CD4-positive, alpha-beta T cell (primary cell): ENCODE measurements around the gene UNC79. TPM values are rescaled to one million over a fixed set of nuclear protein-coding genes. Genes with fewer than 3 reads are reported as not detected.

Experiments used
- ATAC-seq: fragments of 200-7000 bp; cut with Tn5 transposase; one replicate; pipeline ENCODE4 v1.10.0; 2022; ENCODE audit warnings: mild to moderate bottlenecking; ENCODE audit not compliant: poor library complexity
- CTCF ChIA-PET: fragments of 350-600 bp; sonication (Branson Sonifier 250); formaldehyde crosslinking; loops from one replicate; lab custom pipeline; 2021; ENCODE audit warnings: antibody characterized with exemption, inconsistent platforms; lab: Charles Lee
- POLR2A ChIA-PET: fragments of 350-600 bp; sonication (Branson Sonifier 250); formaldehyde crosslinking; loops from one replicate; lab custom pipeline; 2021; ENCODE audit warnings: antibody characterized with exemption, inconsistent platforms; lab: Charles Lee
- DNase-seq, 14 experiments: peaks; one replicate each; pipeline ENCODE4 v3.0.0-alpha.2; 2013 to 2020; ENCODE audit warnings: mixed read lengths in 2 of 14
- H3K27ac ChIP-seq, 2 donors: one replicate each; pipeline versions ENCODE4 v1.5.1 to v1.7.0; 2013; ENCODE audit warnings: low read length in 2 of 2, low read depth in 1 of 2, mild to moderate bottlenecking in 1 of 2
- H3K27me3 ChIP-seq, 2 experiments: 1 replicate in 1 of 2; 2 replicates in 1 of 2; pipeline versions ENCODE4 v1.6.1 to v1.7.0; 2013; ENCODE audit warnings: low read length in 2 of 2, control low read depth in 1 of 2, mild to moderate bottlenecking in 1 of 2, moderate library complexity in 1 of 2; ENCODE audit not compliant: insufficient read depth in 2 of 2, control insufficient read depth in 1 of 2
- H3K36me3 ChIP-seq: one replicate; pipeline ENCODE4 v1.6.1; 2013; ENCODE audit warnings: low read length, control low read depth; ENCODE audit not compliant: insufficient read depth
- H3K4me1 ChIP-seq: one replicate; pipeline ENCODE4 v1.6.1; 2013; ENCODE audit warnings: low read length, control low read depth; ENCODE audit not compliant: insufficient read depth
- H3K4me3 ChIP-seq: one replicate; pipeline ENCODE4 v1.5.1; 2013; ENCODE audit warnings: mild to moderate bottlenecking, low read length, moderate library complexity
- H3K9me3 ChIP-seq, 2 experiments: 1 replicate in 1 of 2; 2 replicates in 1 of 2; pipeline versions ENCODE4 v1.6.1 to v1.7.0; 2013; ENCODE audit warnings: low read length in 2 of 2, mild to moderate bottlenecking in 2 of 2, control low read depth in 1 of 2, moderate library complexity in 1 of 2; ENCODE audit not compliant: control insufficient read depth in 1 of 2, insufficient read depth in 1 of 2
- H3K27ac Mint-ChIP-seq: one replicate; pipeline ENCODE4 v1.8.0; 2020; ENCODE audit warnings: mixed read lengths
- H3K27me3 Mint-ChIP-seq: one replicate; pipeline ENCODE4 v1.8.0; 2021; ENCODE audit warnings: mixed read lengths
- H3K36me3 Mint-ChIP-seq: one replicate; pipeline ENCODE4 v1.8.0; 2021; ENCODE audit warnings: low read depth, mixed read lengths
- H3K4me1 Mint-ChIP-seq: one replicate; pipeline ENCODE4 v1.8.0; 2021; ENCODE audit warnings: low read depth, mixed read lengths
- H3K4me3 Mint-ChIP-seq: one replicate; pipeline ENCODE4 v1.8.0; 2020; ENCODE audit warnings: mild to moderate bottlenecking, mixed read lengths
- H3K9me3 Mint-ChIP-seq: one replicate; pipeline ENCODE4 v1.8.0; 2020; ENCODE audit warnings: mixed read lengths
- CTCF ChIP-seq: fragments of 200-600 bp; IDR thresholded peaks from one replicate; pipeline ENCODE4 v1.8.0; 2022; ENCODE audit warnings: antibody characterized with exemption, mild to moderate bottlenecking
- intact Hi-C, 2 experiments: fragments of 100-400 bp; cut with DNase I in 1 of 2; cut with micrococcal nuclease in 1 of 2; formaldehyde crosslinking; loops; one replicate each; pipeline versions ENCODE4 v1.15.1 to v1.9.0; 2023 to 2025; cut with DNase I, micrococcal nuclease
- total RNA-seq, 174 experiments: library from RNA in 2 of 174; stranded (reverse) in 2 of 174; gene quantifications; one replicate each; pipeline ENCODE4 v1.2.3 and lab custom pipeline; 2021 to 2026

UNC79 gene
- total RNA-seq, 2 experiments from 2014 or later: not detected

- no peak overlapping the region for H3K4me3 Mint-ChIP-seq
- intact Hi-C loops: no loop called here
- CTCF ChIA-PET: interaction anchor here (1.0 kb wide), 1 partner anchor 9 kb away, joined by 3 read pairs; no protein-coding TSS in a partner anchor
Measured at GRCh38 chr14:93571275-93571674, 140.5 kb downstream of the UNC79 start.

DNA sequence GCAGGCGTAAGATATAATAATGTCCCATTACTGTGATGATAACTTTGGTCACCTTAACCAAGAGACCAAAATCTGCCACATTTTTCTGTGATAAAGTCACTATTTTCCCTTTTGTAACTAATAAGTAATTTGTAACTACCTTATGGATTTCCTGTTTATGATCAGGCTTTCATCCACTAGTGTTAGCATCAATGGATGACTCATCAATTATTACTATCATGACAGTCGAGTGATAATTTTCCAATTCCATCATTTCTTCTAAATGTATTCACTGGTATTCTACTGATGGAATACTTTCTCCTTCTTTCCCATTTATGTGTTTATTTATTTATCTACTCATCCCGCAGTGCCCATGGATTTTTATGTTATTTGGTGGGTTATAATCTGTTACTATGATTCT is 148.4 kb downstream of the UNC79 start:
- ATAC-seq: no peak
- CTCF ChIA-PET: no interaction called here

More at GRCh38 chr14:93571275-93571674, 140.5 kb downstream of the UNC79 start:
- Histone ChIP-seq H3K9me3 (no peaks in the 10 kb centered on the region), H3K27ac (no peak overlapping the region), H3K4me1 (no peaks in the 10 kb centered on the region), H3K27me3 (peaks cover 0 to 6% of the 10 kb centered on the region in 2 experiments), H3K36me3 (no peaks in the 10 kb centered on the region), H3K4me3 (no peak overlapping the region)
- Mint-ChIP-seq H3K27me3 (peaks cover 19% of the 10 kb centered on the region), H3K9me3 (no peaks in the 10 kb centered on the region), H3K27ac (no peak overlapping the region), H3K36me3 (no peaks in the 10 kb centered on the region), H3K4me1 (no peaks in the 10 kb centered on the region)
- no peak for TF ChIP-seq CTCF
- no peak for DNase-seq
- ATAC-seq: no peak
- POLR2A ChIA-PET: no interaction called here

DNA sequence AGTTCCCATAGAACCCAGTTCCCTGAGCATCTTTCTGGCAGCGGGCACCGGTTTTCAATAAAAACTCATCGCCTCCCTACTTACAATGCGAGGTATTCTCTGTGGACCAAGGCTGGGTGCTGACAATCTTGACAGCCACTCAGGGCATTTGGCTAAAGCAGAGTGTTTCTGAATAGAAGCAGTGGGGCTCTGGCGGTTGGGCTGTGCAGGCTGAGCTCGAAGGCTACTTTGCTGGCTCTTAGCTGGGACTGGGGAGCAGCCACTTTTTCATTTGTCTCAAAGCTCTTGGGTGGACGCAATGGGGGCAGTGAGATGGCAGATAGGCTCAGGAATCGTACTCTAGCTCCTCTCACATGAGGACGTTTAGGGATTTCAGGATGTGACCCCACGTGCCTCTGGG is 151.8 kb downstream of the UNC79 start:
- no peak for DNase-seq
- Mint-ChIP-seq H3K4me1 (no peaks in the 10 kb centered on the region), H3K27ac (no peak overlapping the region), H3K4me3 (no peak overlapping the region), H3K9me3 (no peaks in the 10 kb centered on the region), H3K27me3 (peaks cover 29% of the 10 kb centered on the region), H3K36me3 (no peaks in the 10 kb centered on the region)
- no peaks in the 10 kb centered on the region for H3K9me3 ChIP-seq
- intact Hi-C loops: no loop called here
- H3K36me3 ChIP-seq: no peaks in the 10 kb centered on the region
- ATAC-seq: no peak
- POLR2A ChIA-PET: no interaction called here
- H3K27ac ChIP-seq: no peak overlapping the region
- TF ChIP-seq CTCF: no peak
- CTCF ChIA-PET: no interaction called here
- H3K4me3 ChIP-seq: no peak overlapping the region
- H3K27me3 ChIP-seq: peaks cover 0 to 4% of the 10 kb centered on the region in 2 experiments
- H3K4me1 ChIP-seq: no peaks in the 10 kb centered on the region

More for the DNA sequence above, 148.4 kb downstream of the UNC79 start:
- Histone ChIP-seq H3K27me3 (peaks cover 0 to 2% of the 10 kb centered on the region in 2 experiments), H3K4me1 (no peaks in the 10 kb centered on the region), H3K36me3 (no peaks in the 10 kb centered on the region), H3K9me3 (no peaks in the 10 kb centered on the region), H3K27ac (no peak overlapping the region), H3K4me3 (no peak overlapping the region)
- no peaks in the 10 kb centered on the region for H3K4me1 Mint-ChIP-seq
- no peaks in the 10 kb centered on the region for H3K36me3 Mint-ChIP-seq
- no peaks in the 10 kb centered on the region for H3K9me3 Mint-ChIP-seq
- peaks cover 21% of the 10 kb centered on the region for H3K27me3 Mint-ChIP-seq
- no peak for TF ChIP-seq CTCF
- DNase-seq: no peak
- no peak overlapping the region for H3K27ac Mint-ChIP-seq
- intact Hi-C loops: no loop called here
- H3K4me3 Mint-ChIP-seq: no peak overlapping the region
- POLR2A ChIA-PET: no interaction called here
